Measurements from ENCODE around the gene ARHGEF17. TPM values are rescaled to one million over a fixed set of nuclear protein-coding genes. Genes with fewer than 3 reads are reported as not detected.

Gene ARHGEF17
- total RNA-seq, 2 experiments from 2014 or later, result 0.05 TPM

DNA sequence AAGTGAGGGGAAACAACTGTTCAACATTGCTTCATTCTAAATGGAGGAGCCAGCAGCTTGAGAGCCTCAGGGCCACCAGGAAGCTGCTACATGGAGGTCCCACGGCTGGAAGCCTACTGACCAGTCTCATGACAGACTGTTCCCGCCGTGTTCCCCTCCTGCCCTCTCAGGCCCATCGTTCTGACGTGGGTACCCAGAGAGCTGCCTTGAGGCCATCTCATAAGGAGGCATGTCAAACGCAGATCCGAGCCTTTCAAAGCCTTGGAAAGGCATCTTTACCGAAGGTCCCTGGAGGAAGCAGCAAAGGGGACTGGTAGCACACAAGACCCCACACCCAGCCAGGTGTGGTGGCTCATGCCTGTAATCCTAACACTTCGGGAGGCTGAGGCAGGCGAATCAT lies 8.3 kb upstream of the ARHGEF17 start:
- CTCF ChIA-PET, result interaction anchor here (0.6 to 3.3 kb wide), 3 partner anchors 36 to 54 kb away, joined by 3 to 18 read pairs (median 3); no protein-coding TSS in a partner anchor
- H3K27ac Mint-ChIP-seq, result no peak overlapping the region
- peaks cover 10% of the 10 kb centered on the region for H3K27me3 Mint-ChIP-seq
- H3K4me1 Mint-ChIP-seq, result no peaks in the 10 kb centered on the region
- H3K4me3 Mint-ChIP-seq, result no peak overlapping the region
- DNase-seq, result no peak
- no peaks in the 10 kb centered on the region for H3K9me3 Mint-ChIP-seq
- POLR2A ChIA-PET, result no interaction called here
- H3K36me3 Mint-ChIP-seq (ENCODE audit: low read depth), result no peaks in the 10 kb centered on the region

DNA sequence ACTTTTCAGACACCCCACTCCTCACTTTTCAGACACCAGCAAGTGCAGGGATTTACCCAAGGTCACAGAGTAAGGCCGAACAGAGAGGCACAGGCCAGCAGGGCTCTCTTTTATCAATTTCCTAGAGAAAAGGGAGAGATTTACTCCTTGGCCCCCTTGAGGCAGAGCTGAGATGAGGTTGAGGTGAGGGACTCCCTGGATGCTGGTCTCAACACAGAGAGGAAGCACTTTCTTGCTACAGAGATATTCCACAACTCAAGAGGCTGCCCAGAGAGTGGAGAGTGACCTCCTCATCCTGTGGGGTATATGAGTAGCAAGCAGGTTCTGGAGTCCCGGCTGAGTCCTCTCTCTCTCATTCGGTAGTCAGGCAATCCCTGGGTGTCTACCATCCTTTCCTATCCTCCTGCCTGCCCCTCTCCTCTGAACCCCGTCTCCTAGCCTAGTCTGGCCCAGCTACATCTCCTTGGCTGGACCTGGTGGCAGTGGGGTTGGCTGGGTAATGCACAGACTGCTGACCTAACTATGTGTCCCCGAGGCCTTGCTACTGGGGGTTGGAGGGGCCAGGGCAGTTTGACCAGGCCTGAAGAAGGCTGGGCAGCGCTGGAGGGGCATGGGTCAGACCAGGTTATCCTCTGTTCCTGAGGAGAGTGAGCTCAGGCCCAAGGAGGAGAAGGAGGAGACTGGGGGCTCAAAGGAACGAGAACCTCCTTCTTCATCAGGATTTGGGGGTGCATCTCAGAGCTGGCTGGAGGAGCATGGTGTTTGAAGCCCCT lies 1.8 kb upstream of the ARHGEF17 start:
- Mint-ChIP-seq H3K4me3 (peak overlapping the region; percentile 21), H3K4me1 (peaks cover 8% of the 10 kb centered on the region), H3K27me3 (peaks cover 45% of the 10 kb centered on the region), H3K36me3 (ENCODE audit: low read depth) (no peaks in the 10 kb centered on the region), H3K27ac (no peak overlapping the region), H3K9me3 (no peaks in the 10 kb centered on the region)
- DNase-seq, result no peak
- CTCF ChIA-PET, result interaction anchor here (0.6 to 5.3 kb wide), 16 partner anchors 8 to 136 kb away, joined by 3 to 79 read pairs (median 4); no protein-coding TSS in a partner anchor
- POLR2A ChIA-PET, result interaction anchor here (0.7 to 0.9 kb wide), 2 partner anchors 11 to 29 kb away, joined by 3 read pairs; no protein-coding TSS in a partner anchor

DNA sequence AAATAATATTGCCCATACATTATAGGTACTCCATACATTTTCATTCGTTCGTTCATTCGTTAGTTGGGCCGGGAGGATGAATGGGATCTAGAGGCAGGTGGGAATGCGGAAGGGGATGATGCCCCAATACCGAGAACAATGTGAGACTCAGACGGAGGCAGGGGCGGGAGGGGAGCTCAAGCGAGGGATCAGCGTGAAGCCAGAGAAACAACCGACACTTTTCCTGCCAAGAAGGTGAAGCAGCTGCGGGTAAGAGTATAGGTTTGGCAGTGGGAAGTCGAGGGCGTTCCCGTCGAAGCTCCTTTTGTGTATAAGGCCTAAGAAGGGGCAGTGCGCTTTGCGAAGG lies 1.1 kb upstream of the ARHGEF17 start:
- no peak for DNase-seq
- Mint-ChIP-seq H3K9me3 (no peaks in the 10 kb centered on the region), H3K27me3 (peaks cover 47% of the 10 kb centered on the region), H3K4me3 (peak overlapping the region; percentile 83), H3K4me1 (peaks cover 8% of the 10 kb centered on the region), H3K27ac (no peak overlapping the region), H3K36me3 (ENCODE audit: low read depth) (no peaks in the 10 kb centered on the region)
- POLR2A ChIA-PET, result interaction anchor here (0.7 to 0.9 kb wide), 2 partner anchors 10 to 29 kb away, joined by 3 read pairs; no protein-coding TSS in a partner anchor
- CTCF ChIA-PET, result interaction anchor here (0.6 to 5.3 kb wide), 15 partner anchors 9 to 123 kb away, joined by 3 to 79 read pairs (median 4); no protein-coding TSS in a partner anchor

- Mint-ChIP-seq H3K36me3 (ENCODE audit: low read depth) (no peaks in the 10 kb centered on the region), H3K4me1 (peaks cover 8% of the 10 kb centered on the region), H3K9me3 (no peaks in the 10 kb centered on the region), H3K27me3 (peaks cover 44% of the 10 kb centered on the region), H3K4me3 (peak overlapping the region; percentile 83), H3K27ac (no peak overlapping the region)
- peak; percentile 89 for DNase-seq
- ChIA-PET POLR2A (interaction anchor here (0.7 to 0.9 kb wide), 2 partner anchors 10 to 28 kb away, joined by 3 read pairs; no protein-coding TSS in a partner anchor), CTCF (interaction anchor here (1.0 to 5.3 kb wide), 15 partner anchors 8 to 354 kb away, joined by 3 to 79 read pairs (median 4); no protein-coding TSS in a partner anchor)
Observed at GRCh38 chr11:73307323-73308002, 613 bp upstream of the ARHGEF17 start.

DNA sequence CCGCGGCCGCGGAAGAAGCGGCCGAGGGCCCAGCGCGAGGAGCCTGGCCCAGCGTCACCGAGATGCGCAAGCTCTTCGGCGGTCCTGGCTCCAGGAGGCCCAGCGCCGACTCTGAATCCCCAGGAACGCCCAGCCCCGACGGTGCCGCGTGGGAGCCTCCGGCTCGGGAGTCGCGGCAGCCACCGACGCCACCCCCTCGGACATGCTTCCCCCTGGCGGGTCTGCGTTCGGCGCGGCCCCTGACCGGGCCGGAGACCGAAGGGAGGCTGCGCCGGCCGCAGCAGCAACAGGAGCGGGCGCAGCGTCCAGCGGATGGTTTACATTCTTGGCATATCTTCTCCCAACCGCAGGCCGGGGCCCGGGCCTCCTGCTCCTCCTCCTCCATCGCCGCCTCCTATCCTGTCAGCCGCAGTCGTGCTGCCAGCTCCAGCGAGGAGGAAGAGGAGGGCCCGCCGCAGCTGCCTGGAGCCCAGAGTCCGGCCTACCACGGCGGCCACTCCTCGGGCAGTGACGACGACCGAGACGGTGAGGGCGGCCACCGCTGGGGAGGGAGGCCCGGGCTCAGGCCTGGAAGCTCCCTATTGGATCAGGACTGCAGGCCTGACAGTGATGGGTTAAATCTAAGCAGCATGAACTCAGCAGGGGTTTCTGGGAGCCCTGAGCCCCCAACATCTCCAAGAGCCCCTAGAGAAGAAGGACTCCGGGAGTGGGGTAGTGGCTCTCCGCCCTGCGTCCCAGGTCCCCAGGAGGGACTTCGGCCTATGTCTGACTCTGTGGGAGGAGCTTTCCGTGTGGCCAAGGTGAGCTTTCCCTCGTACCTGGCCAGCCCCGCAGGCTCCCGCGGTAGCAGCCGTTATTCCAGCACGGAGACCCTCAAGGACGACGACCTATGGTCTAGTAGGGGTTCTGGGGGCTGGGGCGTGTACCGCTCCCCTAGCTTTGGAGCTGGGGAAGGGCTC lies 1.2 kb downstream of the ARHGEF17 start:
- ChIA-PET POLR2A (interaction anchor here (1.2 kb wide), 1 partner anchor 10 kb away, joined by 3 read pairs; no protein-coding TSS in a partner anchor), CTCF (interaction anchor here (1.3 to 5.3 kb wide), 3 partner anchors 27 to 352 kb away, joined by 3 to 79 read pairs (median 21); no protein-coding TSS in a partner anchor)
- no peak overlapping the region for H3K27ac Mint-ChIP-seq
- no peaks in the 10 kb centered on the region for H3K36me3 Mint-ChIP-seq (ENCODE audit: low read depth)
- DNase-seq, result no peak
- no peaks in the 10 kb centered on the region for H3K9me3 Mint-ChIP-seq
- H3K4me1 Mint-ChIP-seq, result peaks cover 18% of the 10 kb centered on the region
- H3K27me3 Mint-ChIP-seq, result peaks cover 40% of the 10 kb centered on the region
- H3K4me3 Mint-ChIP-seq, result no peak overlapping the region

DNA sequence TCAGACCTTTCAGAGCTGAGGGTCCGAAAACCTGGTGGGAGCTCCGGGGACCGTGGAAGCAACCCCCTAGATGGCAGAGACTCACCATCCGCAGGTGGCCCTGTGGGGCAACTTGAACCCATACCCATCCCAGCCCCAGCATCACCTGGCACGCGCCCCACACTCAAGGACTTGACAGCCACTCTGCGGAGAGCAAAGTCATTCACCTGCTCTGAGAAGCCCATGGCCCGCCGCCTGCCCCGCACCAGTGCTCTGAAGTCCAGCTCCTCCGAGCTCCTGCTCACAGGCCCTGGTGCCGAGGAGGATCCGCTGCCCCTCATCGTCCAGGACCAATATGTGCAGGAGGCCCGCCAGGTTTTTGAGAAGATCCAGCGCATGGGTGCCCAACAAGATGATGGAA lies 2.0 kb downstream of the ARHGEF17 start:
- CTCF ChIA-PET, result no interaction called here
- POLR2A ChIA-PET, result no interaction called here
- Mint-ChIP-seq H3K27ac (no peak overlapping the region), H3K36me3 (ENCODE audit: low read depth) (no peaks in the 10 kb centered on the region), H3K27me3 (peaks cover 34% of the 10 kb centered on the region), H3K4me3 (no peak overlapping the region), H3K4me1 (peaks cover 18% of the 10 kb centered on the region), H3K9me3 (no peaks in the 10 kb centered on the region)
- DNase-seq, result no peak

GRCh38 chr11:73310661-73311393 lies 2.8 kb downstream of the ARHGEF17 start:
- Mint-ChIP-seq H3K4me1 (peaks cover 18% of the 10 kb centered on the region), H3K27me3 (peaks cover 27% of the 10 kb centered on the region), H3K27ac (no peak overlapping the region), H3K36me3 (ENCODE audit: low read depth) (no peaks in the 10 kb centered on the region), H3K9me3 (no peaks in the 10 kb centered on the region), H3K4me3 (no peak overlapping the region)
- DNase-seq, result no peak
- POLR2A ChIA-PET, result no interaction called here
- CTCF ChIA-PET, result no interaction called here

DNA sequence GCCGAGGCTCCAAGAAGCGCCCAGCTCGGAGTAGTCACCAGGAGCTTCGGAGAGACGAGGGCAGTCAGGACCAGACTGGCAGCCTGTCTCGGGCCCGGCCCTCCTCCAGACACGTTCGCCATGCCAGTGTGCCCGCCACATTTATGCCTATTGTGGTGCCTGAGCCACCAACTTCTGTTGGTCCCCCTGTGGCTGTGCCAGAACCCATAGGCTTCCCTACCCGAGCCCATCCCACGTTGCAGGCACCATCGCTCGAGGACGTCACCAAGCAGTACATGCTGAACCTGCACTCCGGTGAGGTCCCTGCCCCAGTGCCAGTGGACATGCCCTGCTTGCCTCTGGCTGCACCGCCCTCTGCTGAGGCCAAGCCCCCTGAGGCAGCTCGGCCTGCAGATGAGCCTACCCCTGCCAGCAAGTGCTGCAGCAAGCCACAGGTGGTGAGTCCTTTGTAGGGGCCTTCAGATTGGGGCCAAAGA lies 3.4 kb downstream of the ARHGEF17 start:
- peaks cover 23% of the 10 kb centered on the region for H3K27me3 Mint-ChIP-seq
- H3K4me3 Mint-ChIP-seq, result no peak overlapping the region
- ChIA-PET CTCF (no interaction called here), POLR2A (no interaction called here)
- no peaks in the 10 kb centered on the region for H3K36me3 Mint-ChIP-seq (ENCODE audit: low read depth)
- peaks cover 18% of the 10 kb centered on the region for H3K4me1 Mint-ChIP-seq
- no peak for DNase-seq
- H3K27ac Mint-ChIP-seq, result no peak overlapping the region
- no peaks in the 10 kb centered on the region for H3K9me3 Mint-ChIP-seq

DNA sequence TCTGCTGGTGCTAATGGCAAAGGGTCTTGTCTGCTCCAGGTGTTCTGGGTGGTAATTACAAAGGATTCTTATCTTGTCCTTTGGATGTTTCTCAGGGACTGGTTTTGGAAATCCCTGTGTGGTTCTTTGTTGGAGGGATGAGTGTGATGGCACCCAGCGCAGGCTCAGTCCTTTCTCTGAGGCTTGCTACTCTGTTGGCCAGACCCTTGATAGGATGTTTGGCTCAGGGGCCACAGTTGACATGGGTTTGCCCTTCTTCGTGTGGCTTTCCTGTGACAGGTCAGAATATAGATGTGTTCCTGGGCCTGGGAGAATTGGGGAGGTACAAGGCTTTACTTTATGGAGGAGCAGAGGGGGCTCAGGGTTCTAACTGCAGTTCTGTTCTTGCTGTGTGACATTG lies 4.0 kb downstream of the ARHGEF17 start:
- ChIA-PET CTCF (interaction anchor here (1.9 kb wide), 1 partner anchor 17 kb away, joined by 5 read pairs; no protein-coding TSS in a partner anchor), POLR2A (no interaction called here)
- Mint-ChIP-seq H3K27me3 (peaks cover 18% of the 10 kb centered on the region), H3K27ac (no peak overlapping the region), H3K9me3 (no peaks in the 10 kb centered on the region), H3K4me1 (peaks cover 13% of the 10 kb centered on the region), H3K36me3 (ENCODE audit: low read depth) (no peaks in the 10 kb centered on the region), H3K4me3 (no peak overlapping the region)
- DNase-seq, result no peak

DNA sequence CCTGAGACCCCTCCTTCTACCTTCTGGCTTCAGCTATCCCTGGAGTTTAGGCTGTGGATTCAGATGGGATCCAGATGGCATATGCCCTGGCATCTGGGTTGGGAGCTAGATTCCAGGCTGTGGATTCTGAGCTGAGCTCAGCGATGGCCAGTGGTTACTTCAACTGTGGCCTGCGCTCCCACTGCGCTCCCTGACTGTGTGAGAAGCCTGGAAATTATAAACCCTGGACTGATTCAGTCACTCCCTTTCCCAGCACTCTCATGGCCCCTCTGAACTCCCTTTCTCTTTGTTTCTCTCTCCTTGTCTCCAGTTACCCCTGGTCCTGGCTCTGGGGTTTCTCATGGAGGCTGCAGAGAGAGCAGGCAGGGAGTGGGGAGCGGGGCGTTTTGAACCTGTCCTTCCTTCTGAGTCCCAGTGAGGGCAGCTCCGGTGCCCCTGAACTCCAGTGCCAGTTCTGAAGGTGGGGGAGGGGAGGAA lies 4.8 kb downstream of the ARHGEF17 start:
- H3K9me3 Mint-ChIP-seq, result no peaks in the 10 kb centered on the region
- peaks cover 9% of the 10 kb centered on the region for H3K4me1 Mint-ChIP-seq
- ChIA-PET CTCF (interaction anchor here (1.2 to 2.5 kb wide), 3 partner anchors 18 to 38 kb away, joined by 4 to 7 read pairs (median 5); no protein-coding TSS in a partner anchor), POLR2A (no interaction called here)
- no peak overlapping the region for H3K4me3 Mint-ChIP-seq
- no peak overlapping the region for H3K27ac Mint-ChIP-seq
- H3K36me3 Mint-ChIP-seq (ENCODE audit: low read depth), result no peaks in the 10 kb centered on the region
- no peak for DNase-seq
- peaks cover 15% of the 10 kb centered on the region for H3K27me3 Mint-ChIP-seq

GRCh38 chr11:73313652-73314051 lies 5.6 kb downstream of the ARHGEF17 start:
- no peak overlapping the region for H3K27ac Mint-ChIP-seq
- H3K9me3 Mint-ChIP-seq, result no peaks in the 10 kb centered on the region
- no peaks in the 10 kb centered on the region for H3K36me3 Mint-ChIP-seq (ENCODE audit: low read depth)
- H3K4me3 Mint-ChIP-seq, result no peak overlapping the region
- DNase-seq, result no peak
- peaks cover 9% of the 10 kb centered on the region for H3K4me1 Mint-ChIP-seq
- ChIA-PET CTCF (interaction anchor here (0.6 to 2.5 kb wide), 4 partner anchors 19 to 464 kb away, joined by 3 to 7 read pairs (median 4); no protein-coding TSS in a partner anchor), POLR2A (no interaction called here)
- H3K27me3 Mint-ChIP-seq, result peaks cover 15% of the 10 kb centered on the region

Measured in activated CD4-positive, alpha-beta memory T cell treated with anti-CD3 and anti-CD28 coated beads, Interleukin-2, amount 10 ng/mL, durations not matched to agents 7 days and 5 days (primary cell).